Epithelial cell of esophagus (primary cell): ENCODE data around the gene WDR3.

ENCODE experiments used
- DNase-seq: peaks from one replicate; pipeline ENCODE4 v3.0.0; 2010; ENCODE audit warnings: low read depth
- H3K4me3 ChIP-seq: 2 replicates; pipeline ENCODE4 v1.5.1; 2011; ENCODE audit warnings: mild to moderate bottlenecking, low read length, control low read depth
- TF ChIP-seq, protein P1 (sequence below): IDR thresholded peaks from 2 replicates; pipeline ENCODE4 v1.5.1; 2011; ENCODE audit warnings: low read depth, mild to moderate bottlenecking, low read length, control low read depth, inconsistent platforms; ENCODE audit not compliant: insufficient read depth; ENCODE audit errors: missing control alignments

WDR3 gene

DNA sequence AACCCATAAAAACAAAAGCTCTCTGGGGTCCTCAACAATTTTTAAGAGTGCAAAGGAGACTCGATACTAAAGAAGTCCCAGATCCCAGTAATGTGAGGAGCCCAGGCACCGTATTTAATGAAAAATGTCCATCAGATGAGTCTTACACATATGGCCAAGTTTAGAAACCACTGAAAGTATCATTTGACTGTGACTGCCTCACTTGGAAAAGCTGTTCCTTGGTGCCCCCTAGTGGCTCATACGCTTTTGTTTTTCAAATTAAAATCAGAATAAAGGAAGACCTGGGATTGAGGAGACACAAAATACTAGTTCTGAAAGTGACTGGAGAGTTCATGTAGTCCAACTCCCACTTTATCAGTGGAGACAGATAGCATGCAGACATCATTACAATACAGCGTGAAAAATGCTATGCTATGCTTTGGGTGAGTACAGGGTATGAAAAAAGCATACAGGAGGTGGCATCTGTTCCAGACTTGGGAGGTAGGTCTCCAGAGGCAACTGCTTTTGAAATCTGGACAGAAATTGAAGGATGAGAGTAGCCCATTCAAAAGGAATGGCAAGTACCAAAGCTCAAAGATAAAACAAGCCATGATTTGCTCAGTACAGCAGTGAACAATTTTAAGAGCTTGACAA, 33.9 kb upstream of the WDR3 start:
- TF ChIP-seq, protein P1, sequence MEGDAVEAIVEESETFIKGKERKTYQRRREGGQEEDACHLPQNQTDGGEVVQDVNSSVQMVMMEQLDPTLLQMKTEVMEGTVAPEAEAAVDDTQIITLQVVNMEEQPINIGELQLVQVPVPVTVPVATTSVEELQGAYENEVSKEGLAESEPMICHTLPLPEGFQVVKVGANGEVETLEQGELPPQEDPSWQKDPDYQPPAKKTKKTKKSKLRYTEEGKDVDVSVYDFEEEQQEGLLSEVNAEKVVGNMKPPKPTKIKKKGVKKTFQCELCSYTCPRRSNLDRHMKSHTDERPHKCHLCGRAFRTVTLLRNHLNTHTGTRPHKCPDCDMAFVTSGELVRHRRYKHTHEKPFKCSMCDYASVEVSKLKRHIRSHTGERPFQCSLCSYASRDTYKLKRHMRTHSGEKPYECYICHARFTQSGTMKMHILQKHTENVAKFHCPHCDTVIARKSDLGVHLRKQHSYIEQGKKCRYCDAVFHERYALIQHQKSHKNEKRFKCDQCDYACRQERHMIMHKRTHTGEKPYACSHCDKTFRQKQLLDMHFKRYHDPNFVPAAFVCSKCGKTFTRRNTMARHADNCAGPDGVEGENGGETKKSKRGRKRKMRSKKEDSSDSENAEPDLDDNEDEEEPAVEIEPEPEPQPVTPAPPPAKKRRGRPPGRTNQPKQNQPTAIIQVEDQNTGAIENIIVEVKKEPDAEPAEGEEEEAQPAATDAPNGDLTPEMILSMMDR: peak; percentile 79
- DNase-seq: peak; percentile 82
- H3K4me3 ChIP-seq: no peak overlapping the region

DNA sequence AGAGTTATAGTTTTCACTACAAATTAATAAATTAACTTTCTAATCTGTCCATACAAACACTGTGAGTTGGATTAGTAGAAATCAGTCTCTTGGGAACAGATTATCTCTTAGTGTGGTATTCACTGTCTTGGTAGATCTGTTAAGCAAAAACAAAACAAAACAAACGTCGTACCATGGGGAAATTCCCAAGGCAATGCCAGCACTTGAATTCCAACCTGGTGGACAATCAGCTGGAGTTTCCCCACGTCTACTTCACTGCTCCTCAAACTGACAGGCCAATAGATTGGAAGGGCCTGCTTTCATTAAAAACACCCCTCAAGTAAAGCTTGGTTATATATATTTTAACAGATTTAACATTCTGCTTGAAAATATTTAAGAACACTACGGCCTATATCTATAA, 32.0 kb upstream of the WDR3 start:
- H3K4me3 ChIP-seq: no peak overlapping the region
- TF ChIP-seq, protein P1: no peak
- DNase-seq: peak; percentile 10

DNA sequence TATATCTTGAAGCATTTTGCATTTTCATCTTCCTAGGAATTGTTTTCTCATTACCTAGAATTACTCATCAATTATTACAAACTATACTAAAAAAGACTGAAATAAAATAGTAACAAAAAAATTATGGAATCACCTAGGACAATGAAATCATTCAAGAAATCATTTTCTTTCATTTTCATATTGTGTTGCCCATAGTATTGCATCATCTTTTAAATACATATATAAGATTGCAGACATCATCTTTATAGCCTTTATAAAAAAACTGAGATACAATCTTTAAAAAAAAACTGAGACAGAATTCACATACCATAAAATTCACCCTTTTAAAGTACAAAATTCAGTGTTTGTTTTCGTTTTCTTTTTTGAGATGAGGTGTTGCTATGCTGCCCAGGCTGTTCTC, 29.7 kb upstream of the WDR3 start:
- no peak overlapping the region for H3K4me3 ChIP-seq
- TF ChIP-seq, protein P1: no peak
- no peak for DNase-seq

DNA sequence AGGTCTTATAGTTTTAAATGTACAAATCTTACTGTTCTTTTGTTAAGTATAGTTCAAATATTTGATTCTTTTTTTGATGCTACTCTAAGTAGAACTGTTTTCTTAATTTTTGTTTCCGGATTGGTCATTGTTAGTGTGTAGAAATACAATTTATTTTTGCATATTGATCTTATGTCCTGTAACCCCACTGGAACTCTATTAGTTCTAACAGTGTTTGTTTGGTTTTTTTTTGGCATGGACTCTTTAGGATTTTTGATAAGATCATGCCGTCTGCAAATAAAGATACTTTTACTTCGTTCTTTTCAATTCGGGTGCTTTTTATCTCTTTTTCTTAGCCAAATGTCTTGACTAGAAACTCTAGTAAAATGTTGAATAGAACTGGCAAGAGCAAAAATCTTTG, 26.6 kb upstream of the WDR3 start:
- TF ChIP-seq, protein P1: no peak
- no peak overlapping the region for H3K4me3 ChIP-seq
- DNase-seq: no peak

DNA sequence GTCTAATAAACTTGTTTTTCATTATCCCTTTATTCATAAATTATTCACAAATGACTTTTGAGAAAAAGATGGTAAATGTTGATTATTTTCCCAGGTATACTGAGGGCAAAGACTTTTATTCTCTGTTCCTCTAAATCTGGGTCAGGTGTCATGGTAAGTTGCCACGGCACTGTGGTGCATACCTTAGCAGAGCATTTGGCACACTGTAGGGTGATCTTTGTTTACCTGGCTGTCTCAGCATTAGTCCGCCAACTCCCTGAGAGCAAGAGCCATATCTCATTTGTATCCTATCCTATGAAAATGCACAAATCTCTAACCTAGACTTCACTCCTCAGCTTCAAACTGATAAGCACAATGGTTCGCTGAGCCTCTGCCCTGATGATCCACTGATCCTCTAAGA, 25.1 kb upstream of the WDR3 start:
- no peak for DNase-seq
- TF ChIP-seq, protein P1: no peak
- H3K4me3 ChIP-seq: no peak overlapping the region

DNA sequence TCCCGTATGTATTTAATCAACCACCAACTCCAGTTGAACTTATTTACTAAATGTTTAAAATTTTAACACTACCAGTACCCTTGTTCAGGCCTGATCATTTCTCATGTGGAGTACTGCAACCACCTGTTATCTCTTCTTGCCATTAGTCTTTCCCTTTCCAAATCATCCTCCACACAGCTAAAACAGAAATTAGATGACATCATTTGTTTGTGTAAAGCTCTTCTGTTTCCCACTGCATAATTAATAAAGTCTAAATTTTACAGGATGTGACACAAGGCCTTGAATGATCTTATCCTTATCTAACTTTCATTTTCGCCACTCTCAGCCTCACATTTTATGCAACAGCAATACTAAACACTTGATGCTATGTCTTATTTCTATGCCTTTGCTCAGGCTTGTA, 24.5 kb upstream of the WDR3 start:
- TF ChIP-seq, protein P1: no peak
- no peak for DNase-seq

DNA sequence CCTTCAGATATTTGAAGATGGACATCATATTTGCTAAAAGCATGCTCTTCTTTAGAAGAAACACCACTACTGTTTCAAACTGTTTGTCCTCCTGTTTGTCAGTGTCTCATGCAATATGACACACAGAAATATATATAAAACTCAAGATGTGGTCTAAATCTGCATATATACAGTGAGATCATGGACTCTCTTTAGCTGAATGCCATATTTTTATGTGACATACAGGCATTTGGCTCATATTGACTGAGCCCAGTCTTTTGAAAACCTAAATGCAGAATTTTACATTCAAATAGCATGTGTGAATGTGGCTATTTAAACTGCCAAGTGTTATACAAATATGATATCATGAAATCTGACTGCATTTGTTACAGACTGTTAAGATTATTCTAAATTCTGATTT, 18.5 kb upstream of the WDR3 start:
- TF ChIP-seq, protein P1: no peak
- no peak overlapping the region for H3K4me3 ChIP-seq
- no peak for DNase-seq

More for the DNA sequence above, 24.5 kb upstream of the WDR3 start:
- no peak overlapping the region for H3K4me3 ChIP-seq
